HG03457 (cell line): ENCODE data around the gene MAD1L1.
"Not testable (repeated sequence)": the region's sequence is repeated elsewhere in the genome, so short reads cannot be mapped to it uniquely, and the experiment has no call there.

Source experiments
- ATAC-seq: cut with Tn5 transposase; IDR thresholded peaks from one replicate; pipeline ENCODE4 v1.9.1; 2021; ENCODE audit warnings: moderate number of reproducible peaks; ENCODE audit not compliant: unreplicated experiment

The MAD1L1 gene

DNA sequence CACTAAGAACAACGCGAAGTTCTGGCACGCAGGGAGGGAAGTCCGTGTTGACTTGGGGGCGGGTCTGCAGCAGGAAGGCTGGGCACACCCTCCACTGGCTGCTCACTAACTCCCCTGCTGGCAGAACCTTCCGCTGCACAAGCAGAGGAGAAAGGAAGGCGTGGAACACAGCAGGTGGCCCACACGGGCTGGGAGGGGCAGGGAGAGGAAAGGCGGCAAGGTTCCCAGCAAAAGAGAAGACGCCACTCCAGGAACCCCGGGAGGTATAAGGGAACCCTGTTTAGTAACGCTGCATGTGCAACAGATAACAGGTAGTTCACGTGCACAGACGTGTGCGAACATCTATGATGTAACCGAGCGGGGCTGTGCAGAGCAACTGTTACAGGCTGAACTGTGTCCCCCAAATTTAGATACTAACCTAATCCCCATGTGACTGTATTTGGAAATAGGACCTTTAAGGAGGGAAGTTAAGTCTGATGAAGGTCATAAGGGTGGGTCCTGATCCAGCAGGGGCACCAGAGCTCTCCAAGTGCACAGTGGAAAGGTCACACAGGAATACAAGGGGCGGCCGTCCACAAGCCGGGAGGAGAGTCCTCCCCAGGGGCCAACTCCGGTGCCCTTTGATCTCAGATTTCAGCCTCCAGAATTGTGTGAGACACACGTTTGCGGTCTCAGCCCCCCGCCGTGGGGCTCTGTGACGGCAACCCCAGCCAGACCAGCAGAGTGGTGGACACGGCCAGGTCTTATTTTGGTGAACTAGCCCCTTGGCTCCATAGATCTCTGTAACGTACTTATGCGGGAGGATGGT, 357.1 kb downstream of the MAD1L1 start:
- not testable (repeated sequence) for ATAC-seq

DNA sequence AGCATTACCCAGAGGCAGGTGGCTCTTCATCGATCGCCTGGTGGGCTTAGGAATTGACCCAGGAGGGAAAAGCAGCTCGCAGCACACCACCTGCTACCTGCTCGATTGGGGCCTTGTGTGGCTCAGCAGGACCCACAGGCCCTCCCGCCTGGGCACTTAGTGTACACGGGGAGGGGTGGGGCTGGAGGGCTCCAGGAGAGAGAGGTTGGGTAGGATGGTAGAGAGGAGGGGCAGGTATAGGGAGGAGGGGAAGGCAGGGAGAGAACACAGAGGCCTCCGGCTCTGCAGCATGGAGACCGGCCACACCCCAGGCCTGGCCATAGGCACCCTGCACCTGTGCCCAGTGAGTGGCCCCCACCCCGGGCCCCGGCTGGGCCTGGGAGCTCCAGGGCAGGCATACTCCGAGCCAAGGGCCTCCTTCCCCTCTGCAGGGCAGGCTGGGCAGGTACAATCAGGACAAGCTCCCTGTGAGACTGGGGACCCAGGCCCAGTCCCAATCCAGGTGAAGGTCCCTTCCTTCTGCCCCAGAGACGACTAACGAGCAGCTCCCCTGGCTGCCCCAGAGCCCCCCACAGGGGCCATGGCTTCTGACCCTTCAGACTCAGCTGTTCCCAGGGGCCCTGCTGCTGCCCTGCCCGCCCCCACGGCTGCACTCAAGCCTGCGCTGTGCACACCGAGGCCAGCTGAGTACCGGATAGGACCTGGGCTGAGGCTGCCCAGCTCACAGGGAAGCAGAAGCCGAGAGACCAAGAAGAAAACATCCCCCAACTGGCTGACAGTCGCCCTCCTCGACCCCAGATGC, 358.0 kb downstream of the MAD1L1 start:
- ATAC-seq, result not testable (repeated sequence)

DNA sequence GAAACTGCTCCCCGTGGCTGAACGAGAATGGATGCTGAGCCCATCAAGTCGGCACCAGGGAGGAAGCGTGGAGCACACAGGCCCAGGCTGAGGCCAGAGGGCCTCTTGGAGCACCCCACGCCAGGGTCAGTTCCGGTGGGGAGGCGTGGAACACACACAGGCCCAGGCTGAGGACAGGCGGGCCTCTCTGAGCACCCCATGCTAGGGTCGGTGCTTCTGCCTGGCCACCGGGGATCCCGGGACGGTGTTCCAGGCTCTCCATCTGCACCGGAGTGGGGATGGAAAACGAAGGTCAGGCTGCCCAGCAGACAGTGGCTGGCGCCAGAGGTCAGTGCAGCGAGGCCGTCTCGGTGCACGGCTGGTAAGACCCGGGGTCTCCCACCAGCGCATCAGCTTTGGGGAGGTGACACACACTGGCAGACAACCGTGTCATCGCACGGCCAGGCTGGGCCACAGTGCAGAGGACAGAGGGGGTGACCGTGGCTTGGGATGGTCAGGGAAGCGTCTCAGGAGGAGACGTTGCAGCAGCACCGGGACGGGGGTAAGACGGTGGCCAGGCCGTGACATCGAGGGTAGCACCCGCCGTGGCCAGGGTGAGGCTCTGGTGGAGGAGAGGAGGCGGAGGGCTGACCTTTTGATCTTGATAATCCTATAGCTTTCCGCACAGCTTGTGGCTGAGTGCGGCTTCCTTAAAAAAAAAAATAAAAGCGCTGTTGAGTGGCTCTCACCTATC, 358.7 kb downstream of the MAD1L1 start:
- ATAC-seq, result no peak

DNA sequence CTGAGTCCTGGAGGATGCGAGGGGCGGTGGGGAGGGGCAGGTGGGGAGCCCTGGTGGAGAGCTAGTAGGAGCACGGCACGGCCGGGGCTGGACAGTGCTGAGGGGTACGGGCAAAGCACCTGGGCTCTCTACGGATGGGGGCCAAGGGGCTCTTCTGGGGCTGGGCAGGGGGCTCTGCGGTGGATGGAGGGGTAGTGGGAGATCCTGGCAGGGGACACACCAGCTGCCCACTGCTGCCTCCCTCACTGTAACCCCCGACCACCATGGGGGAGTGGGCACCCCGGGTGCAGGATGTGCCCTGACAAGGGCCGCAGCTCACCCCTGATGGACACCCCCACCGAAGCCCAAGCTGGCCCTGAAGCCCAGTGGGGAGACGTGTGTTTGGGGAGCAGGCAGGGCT, 359.3 kb downstream of the MAD1L1 start:
- ATAC-seq, result no peak

DNA sequence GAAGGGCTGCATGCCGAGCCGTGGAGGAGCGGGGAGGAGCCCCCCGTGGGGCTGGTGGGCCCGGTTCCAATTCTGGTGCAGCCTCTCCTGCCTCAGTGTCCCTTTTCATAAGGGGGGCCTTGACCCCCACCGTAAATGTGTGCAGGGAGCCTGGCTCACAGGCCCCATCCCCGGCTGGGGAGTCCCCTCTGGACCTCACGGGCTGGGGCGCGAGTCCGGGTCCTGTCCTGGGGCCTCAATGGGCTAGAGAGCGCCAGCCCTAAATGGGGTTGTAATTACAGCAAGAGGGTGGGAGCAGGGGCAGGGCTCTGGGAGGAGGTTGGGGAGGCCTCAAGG, 359.7 kb downstream of the MAD1L1 start:
- no peak for ATAC-seq

DNA sequence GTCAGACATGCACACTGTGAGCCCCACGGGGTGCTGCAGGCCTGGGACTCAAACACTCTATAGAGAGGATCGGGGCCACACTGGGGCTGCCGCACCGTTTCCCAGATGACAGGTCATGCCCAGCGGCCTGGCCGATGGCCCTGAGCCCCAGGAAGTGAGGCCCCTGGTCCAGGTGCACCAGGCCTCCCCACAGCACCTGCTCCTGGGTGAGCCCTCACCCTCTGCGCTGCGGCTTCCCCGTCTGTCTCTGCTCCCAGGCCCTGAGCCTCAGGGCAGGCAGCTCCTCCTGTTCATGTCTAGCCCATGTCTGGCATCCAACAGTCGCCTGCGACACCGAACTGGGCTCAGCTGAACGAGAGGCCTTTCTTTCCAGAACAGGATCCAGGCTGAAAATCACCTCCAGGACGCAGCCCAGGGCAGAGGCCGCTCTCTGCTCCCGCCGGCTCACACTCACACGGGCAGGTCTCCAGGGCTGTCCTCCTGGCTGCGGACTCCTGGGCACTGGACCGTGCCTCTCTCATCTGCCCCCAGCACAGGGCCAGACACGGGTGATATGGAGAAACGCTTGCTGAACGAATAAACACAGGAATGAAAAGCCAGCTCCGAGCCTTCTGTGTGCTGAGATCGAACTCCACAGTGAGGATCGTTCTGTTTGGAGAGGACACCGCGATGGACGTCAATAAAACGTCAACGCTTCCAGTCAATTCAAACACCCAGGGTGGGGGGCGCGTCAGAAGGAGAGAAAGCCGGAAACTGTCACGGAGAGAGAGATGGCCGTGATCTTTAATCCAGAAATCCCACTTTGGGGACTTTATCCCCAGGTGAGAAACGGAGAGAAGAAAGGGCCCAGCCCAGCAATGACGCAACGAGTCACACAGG, 360.3 kb downstream of the MAD1L1 start:
- ATAC-seq, result no peak

DNA sequence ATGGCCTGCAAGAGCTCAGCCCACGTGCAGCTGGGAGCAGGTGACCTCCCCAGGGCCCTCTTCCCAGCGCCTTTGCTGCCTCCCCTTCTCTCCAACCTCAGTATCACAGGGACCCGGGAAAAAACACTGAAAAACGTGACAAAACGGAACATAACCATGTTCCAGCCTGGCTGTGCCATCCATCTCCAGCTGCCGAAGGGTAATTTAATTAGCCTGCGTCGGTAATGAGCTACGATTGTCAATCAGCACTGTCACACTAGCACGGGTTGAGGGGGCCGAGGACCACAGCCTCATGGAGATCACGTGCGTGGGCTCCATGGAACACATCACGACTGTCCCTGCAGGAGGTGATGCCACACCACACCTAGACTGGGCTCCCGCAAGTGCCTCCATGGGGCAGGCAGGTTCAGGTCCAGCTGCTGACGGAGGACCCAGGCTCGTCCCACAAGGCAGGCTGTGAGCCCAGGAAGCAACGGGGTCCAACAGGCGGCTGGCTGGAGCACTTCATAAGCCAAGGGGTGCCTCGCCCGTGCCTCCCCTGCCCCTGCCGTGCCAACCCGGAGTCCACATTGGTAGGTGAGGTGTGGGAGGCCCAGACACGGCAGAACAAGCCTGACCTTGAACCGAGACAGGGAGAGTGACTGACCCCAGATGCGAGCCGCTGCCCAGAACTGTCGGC, 363.2 kb downstream of the MAD1L1 start:
- no peak for ATAC-seq

DNA sequence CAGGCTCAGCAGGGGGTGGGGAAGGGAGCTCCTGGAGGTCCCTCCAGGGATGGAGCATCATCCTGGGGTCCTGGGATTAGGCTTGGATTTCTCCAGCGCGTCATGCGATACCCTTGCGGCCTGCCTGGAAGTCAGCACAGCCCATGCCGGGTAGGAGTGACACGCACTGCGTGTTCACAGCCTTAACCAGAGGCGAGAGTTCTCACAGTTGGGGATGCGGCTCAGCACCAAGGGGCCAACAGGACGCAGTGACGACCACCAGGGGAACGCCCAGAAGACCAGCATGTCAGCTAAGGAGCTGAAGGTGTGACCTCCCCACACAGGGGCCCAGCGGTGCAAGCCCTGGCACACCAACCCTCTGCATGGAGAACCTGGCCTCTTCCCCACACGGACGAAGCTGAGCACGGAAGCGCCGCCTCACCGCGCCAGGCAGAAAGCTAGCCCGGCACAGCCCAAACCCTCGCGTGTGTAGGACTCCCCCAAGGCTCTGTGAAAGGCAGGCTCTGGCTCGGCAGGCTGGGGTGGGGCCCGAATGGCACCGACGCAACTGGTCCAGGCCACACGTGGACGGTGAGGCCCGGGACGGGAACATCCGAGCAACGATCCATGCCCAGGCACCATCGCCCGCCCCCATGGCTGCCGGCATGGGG, 364.1 kb downstream of the MAD1L1 start:
- no peak for ATAC-seq

DNA sequence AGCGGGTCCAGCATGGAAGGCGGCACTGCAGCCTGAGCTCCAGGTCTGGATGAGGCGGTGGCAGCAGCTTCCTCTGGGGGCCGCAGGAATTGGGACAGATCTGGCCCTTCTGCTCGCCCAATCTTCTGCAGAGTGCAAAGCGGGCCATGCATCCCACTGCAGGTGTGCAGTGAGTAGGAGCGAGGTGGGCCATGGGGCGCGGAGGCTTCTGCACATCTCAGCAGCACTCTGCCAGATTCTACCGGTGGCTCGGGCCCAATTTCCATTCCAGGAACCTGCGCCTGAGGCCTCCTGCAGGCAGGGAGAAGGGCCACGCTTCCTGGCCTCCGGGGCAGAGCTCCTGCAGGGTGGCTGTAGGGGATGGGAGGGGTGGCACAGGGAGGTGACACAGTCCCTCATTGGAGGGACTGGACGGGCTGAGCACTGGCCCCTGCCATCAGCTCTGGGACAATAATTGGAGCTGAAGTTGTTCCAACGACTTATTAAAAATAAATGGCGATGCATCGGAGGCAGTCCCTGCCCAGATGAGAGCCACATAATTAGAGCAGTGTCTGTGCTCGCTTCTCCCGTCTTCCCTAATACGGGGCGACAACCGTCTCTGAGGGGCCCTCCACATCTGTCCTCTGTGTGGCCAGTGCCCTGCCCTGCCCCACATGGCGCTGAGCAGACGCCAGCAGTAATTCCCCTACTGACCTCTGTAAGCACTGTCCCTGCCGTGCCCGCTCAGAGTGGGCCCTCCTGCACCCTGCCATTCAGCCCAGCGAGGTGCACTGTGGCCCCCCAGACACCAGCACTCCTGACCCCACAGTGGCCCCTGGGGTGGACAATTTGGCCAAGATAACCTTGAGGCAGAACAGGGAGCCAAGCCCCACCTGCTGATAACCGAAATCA, 365.1 kb downstream of the MAD1L1 start:
- ATAC-seq, result no peak

DNA sequence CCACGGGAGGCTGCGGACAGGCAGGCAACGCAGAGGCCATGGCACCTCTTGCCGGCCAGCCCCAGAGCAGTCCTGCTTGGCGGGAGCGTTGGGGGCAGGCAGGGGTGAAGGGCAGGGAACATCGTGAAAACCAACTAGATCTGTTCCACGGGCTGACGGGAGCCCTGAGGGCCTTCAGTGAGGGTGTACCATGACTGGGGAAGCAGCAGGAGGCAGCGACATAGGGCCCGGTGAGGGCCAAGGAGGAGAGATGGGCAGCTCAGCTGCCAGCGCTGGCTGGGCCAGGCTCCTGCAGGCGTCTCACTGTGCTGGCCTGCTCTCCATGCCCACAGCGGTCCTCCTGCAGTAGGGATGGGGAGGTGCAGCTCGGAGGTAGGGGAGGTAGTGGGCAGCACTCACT, 366.1 kb downstream of the MAD1L1 start:
- no peak for ATAC-seq

DNA sequence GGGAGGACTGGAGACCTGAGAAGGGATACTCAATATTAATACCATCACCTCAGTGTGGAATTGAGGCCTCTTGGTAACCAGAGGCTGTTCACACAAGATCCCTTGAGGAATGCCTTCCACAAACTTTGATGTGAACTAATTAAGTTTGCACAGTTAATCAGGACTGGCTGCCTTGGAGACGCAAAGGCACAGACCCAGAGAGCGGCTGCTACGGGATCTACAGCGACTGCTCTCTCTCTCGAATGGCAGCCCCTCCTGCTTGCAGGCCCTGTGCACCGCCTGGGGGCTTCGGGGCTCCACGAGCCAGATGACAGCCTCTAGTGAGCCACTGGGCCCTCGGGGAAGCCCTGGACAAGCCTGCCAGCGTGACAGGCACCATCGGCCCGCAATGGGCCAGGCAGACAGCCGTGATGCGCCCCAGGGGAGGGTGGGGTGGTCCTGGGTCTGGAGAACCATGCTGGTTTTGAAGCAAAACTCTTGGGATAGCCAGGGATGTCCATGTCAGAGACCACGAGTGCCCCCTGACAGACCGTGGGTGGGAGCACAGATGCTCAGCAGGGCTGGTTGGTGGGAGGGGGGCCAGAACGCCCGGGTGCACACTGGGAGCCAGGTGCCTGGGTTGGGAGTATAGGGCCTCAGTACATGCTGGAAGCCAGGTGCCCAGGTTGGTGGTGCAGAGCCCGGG, 367.0 kb downstream of the MAD1L1 start:
- no peak for ATAC-seq

DNA sequence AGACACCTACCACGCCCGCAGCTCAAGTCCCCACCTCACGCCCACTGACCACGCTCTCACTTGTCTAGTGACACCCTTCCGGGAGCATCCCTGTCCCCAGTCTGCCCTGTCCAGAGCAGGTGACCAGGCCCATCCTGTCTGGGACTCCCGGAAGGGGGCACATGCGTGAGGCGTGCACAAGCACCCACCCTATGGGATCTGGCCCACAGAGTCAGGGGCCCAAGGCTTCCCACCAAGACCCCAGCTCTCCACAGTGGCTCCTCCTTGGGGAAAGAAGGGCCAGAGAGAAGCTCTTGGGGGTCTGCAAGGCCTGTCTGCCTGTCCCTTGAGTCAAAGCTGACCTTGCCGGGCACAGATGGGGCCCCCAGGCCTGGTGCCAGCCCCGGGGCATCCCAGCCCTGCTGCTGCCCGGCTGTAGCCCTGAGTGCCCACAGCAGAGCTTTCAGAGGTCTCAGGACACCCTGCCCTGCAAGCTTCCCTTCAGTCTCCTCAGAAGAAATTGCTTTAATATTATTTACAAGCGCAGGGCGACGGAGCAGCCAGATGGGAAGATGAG, 367.7 kb downstream of the MAD1L1 start:
- no peak for ATAC-seq

DNA sequence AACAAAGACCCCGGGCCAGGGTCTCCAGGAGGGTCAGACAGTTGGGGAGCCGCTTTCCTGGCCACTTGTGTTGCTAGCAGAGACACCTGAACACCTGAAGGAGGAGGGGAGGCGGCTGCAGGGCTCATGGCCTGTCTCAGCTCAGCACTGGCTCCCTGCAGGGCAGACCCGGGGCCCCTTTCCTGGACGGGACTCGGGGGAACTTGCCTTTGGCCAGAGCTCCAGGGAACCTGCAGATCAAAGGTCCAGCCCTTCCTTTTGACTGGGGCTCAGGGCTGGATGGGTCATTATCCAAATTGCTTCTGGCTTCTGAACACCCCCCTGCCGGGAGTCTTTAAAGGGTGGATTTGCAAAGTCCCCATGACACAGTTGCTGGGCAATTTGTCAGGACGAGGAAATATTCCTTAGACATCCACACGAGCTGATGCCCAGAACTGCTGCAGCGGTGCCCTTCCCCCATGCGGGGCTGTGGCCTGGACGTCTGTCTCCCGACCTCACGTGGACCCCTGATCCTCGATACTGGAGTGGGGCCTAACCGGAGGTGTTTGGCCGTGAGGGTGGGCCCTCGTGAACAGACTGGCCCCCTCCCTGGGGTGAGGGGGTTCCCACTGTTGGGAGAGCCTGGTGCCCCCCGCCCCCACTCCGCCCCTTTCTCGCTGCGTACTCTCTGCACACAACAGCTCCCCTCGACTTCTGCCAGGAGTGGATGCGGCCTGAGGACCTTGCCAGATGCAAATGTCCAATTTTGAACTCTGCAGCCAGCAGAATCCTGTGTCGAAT, 368.4 kb downstream of the MAD1L1 start:
- ATAC-seq, result no peak

DNA sequence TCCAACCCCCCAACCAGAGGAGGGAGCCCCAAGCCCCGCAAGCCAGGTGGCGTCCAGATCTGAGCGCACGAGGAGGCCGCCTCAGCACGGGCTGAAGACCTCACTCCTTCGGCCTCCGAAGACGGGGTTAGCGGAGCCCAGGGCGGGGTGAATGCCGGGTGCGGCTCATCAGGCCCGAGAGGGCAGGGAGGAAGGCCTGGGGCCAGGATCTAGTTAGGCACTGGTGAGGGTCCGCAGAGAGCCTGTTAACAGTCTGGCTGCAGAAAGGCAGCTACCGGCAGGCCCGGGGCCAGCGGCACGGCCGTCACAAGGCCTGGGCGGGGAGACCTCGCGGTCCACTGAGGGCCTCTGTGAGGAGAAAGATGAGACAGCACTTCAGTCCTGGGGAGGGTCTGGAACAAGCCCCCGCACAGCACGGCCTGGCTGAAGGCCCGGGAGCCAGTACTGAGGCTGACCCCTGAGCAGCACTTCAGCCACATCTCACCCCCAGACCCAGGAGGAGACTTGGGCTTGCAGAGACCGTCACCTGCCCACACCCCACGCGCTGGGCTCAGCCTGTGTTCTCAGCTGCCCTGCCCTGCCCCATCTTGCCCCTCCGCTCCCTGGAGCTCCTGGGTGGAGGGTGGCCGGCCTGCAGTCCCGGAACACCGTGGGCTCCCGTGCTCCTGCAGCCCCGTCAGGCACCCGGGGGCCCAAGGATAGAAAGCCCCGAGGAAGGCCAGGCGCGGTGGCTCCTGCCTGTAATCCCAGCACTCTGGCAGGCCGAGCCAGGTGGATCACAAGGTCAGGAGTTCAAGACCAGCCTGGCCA, 369.4 kb downstream of the MAD1L1 start:
- ATAC-seq, result no peak

DNA sequence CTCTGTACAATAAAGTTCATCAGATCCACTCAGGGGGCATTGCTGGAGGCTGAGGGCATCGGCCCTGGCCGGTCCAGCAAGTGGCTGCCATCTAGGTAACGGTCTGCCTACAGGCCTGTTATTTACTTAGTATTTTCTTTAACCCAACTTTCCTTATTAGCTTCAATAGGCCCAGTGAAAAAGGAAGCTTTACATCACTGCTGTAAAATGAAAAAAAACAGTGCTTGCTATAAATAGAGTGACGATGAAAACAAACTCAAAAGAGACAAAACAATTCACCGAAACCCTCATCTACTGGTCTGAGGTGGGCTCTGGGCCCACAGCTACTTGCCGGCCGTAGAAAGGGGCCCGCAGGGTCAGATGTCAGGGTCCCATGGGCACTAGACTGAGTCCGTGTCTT, 370.2 kb downstream of the MAD1L1 start:
- no peak for ATAC-seq

DNA sequence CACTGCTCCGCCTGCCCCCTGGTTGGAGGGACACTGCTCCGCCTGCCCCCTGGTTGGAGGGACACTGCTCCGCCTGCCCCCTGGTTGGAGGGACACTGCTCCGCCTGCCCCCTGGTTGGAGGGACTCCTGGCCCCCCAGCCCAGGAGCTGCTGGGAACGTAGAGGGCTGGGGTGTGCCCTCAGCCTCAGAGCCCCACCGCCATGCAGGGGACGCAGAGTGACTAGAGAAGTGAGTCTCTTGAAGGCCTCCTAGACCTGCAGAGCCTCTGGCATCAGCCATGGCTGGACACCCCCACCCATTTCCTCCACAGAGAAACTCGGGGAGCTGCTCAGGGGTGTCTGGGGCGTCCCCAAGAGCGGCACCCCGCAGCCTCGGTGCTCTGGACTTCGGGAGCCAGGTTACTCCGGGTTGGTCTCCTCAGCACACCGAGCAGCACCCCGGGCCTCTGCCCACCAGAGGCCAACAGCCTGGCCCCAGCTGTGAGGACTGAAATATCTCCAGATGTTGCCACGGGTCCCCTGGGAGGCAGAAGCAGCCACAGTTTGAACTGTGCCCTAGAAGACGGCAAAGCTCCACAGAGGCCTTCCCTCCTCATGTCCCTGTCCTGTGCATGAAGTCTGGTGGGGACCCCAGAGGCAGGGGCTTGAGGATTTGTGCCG, 370.8 kb downstream of the MAD1L1 start:
- ATAC-seq, result no peak
